SKM-1 (cell line): Measurements from ENCODE around the gene PLAC8L1.

Experiments
- DNase-seq: peaks from one replicate; lab custom pipeline; 2025; ENCODE audit not compliant: unreplicated experiment; lab: John Stamatoyannopoulos, UW

PLAC8L1 gene

GRCh38 chr5:146081556-146081955, 23.8 kb downstream of the PLAC8L1 start:
- no peak for DNase-seq

GRCh38 chr5:146079695-146080373, 25.5 kb downstream of the PLAC8L1 start:
- DNase-seq: peak; percentile 83

- no peak for DNase-seq
Measured at GRCh38 chr5:146078566-146078965, 26.8 kb downstream of the PLAC8L1 start.

- peak; percentile 41 for DNase-seq
Measured at GRCh38 chr5:146076455-146076854, 28.9 kb downstream of the PLAC8L1 start.

GRCh38 chr5:146076028-146076427, 29.3 kb downstream of the PLAC8L1 start:
- peak; percentile 58 for DNase-seq

- DNase-seq: no peak
Measured at GRCh38 chr5:146073239-146073900, 32.0 kb downstream of the PLAC8L1 start.

- no peak for DNase-seq
Measured at GRCh38 chr5:146072595-146072994, 32.8 kb downstream of the PLAC8L1 start.

- no peak for DNase-seq
Measured at GRCh38 chr5:146071171-146071570, 34.2 kb downstream of the PLAC8L1 start.

- no peak for DNase-seq
Measured at GRCh38 chr5:146070746-146071145, 34.6 kb downstream of the PLAC8L1 start.

- DNase-seq: no peak
Measured at GRCh38 chr5:146069780-146070099, 35.6 kb downstream of the PLAC8L1 start.

GRCh38 chr5:146068977-146069779, 36.2 kb downstream of the PLAC8L1 start:
- DNase-seq: no peak

- DNase-seq: no peak
Measured at GRCh38 chr5:146068206-146068605, 37.2 kb downstream of the PLAC8L1 start.

GRCh38 chr5:146066968-146067367, 38.4 kb downstream of the PLAC8L1 start:
- DNase-seq: no peak

GRCh38 chr5:146060221-146060585, 45.2 kb downstream of the PLAC8L1 start:
- no peak for DNase-seq

- DNase-seq: no peak
Measured at GRCh38 chr5:146059460-146060220, 45.7 kb downstream of the PLAC8L1 start.

GRCh38 chr5:146055432-146055831, 49.9 kb downstream of the PLAC8L1 start:
- no peak for DNase-seq

GRCh38 chr5:146052780-146053179, 52.6 kb downstream of the PLAC8L1 start:
- no peak for DNase-seq

- no peak for DNase-seq
Measured at GRCh38 chr5:146051678-146052077, 53.7 kb downstream of the PLAC8L1 start.

GRCh38 chr5:146050086-146050485, 55.3 kb downstream of the PLAC8L1 start:
- DNase-seq: no peak

- no peak for DNase-seq
Measured at GRCh38 chr5:146049704-146050026, 55.7 kb downstream of the PLAC8L1 start.

GRCh38 chr5:146048994-146049703, 56.2 kb downstream of the PLAC8L1 start:
- peak; percentile 59 for DNase-seq
